ENCODE results near the gene ATP23. TPM values are rescaled to one million over a fixed set of nuclear protein-coding genes. Genes with fewer than 3 reads are reported as not detected.

The ATP23 gene
- total and polyA plus RNA-seq, 10 of the 15 experiments (the other 5 are each of a cell fraction or from before 2014, with no cell fraction given) = 1.6 to 28.1 (median 15.1) TPM

DNA sequence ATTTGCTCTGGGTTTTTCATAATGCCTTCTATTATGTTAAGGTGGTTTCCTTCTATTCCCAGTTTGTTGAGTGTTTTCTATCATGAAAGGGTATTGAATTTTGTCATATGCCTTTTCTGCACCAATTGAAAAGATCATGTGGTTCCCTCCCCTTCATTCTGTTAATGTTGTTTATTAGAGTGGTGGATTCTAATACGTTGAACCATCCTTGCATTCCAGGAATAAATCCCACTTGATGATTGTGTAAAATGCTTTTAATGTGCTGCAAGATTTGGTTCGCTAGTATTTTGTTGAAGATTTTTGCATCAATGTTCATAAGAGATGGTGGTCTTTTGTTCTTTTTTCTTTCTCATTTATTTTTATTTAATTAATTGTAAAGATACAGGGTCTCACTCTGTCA, 55.2 kb downstream of the ATP23 start:
- WGBS (ENCODE audit: insufficient coverage, insufficient replicate concordance, low lambda C conversion rate, missing lambda C conversion rate) = 0% methylated on average over 2 of the region's 2 CpGs
- intact Hi-C loops (cut with micrococcal nuclease; ENCODE audit: unreplicated experiment) = no loop called here
- TF ChIP-seq NR2C2 (IDR thresholded peaks at IDR 0.05; ENCODE audit: borderline replicate concordance, control insufficient read depth, insufficient read length, low read depth) = no peak
- no peak for TF ChIP-seq MXI1 (IDR thresholded peaks at IDR 0.05; ENCODE audit: low read depth, low read length)
- TF ChIP-seq, protein P1, sequence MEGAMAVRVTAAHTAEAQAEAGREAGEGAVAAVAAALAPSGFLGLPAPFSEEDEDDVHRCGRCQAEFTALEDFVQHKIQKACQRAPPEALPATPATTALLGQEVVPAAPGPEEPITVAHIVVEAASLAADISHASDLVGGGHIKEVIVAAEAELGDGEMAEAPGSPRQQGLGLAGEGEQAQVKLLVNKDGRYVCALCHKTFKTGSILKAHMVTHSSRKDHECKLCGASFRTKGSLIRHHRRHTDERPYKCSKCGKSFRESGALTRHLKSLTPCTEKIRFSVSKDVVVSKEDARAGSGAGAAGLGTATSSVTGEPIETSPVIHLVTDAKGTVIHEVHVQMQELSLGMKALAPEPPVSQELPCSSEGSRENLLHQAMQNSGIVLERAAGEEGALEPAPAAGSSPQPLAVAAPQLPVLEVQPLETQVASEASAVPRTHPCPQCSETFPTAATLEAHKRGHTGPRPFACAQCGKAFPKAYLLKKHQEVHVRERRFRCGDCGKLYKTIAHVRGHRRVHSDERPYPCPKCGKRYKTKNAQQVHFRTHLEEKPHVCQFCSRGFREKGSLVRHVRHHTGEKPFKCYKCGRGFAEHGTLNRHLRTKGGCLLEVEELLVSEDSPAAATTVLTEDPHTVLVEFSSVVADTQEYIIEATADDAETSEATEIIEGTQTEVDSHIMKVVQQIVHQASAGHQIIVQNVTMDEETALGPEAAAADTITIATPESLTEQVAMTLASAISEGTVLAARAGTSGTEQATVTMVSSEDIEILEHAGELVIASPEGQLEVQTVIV (IDR thresholded peaks at IDR 0.05; ENCODE audit: borderline replicate concordance, partially characterized antibody) = no peak
- TF ChIP-seq PRDM15 (CRISPR knock-in tag; IDR thresholded peaks at IDR 0.05) = no peak
- no peak for TF ChIP-seq SUZ12 (IDR thresholded peaks at IDR 0.05; ENCODE audit: unreplicated experiment)
- no peak for TF ChIP-seq PAX8 (IDR thresholded peaks at IDR 0.05)
- TF ChIP-seq POLR2AphosphoS2 (IDR thresholded peaks at IDR 0.05; ENCODE audit: low read depth, low read length) = no peak
- TF ChIP-seq, protein P2, sequence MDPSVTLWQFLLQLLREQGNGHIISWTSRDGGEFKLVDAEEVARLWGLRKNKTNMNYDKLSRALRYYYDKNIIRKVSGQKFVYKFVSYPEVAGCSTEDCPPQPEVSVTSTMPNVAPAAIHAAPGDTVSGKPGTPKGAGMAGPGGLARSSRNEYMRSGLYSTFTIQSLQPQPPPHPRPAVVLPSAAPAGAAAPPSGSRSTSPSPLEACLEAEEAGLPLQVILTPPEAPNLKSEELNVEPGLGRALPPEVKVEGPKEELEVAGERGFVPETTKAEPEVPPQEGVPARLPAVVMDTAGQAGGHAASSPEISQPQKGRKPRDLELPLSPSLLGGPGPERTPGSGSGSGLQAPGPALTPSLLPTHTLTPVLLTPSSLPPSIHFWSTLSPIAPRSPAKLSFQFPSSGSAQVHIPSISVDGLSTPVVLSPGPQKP (IDR thresholded peaks at IDR 0.05; ENCODE audit: low read depth, low read length) = no peak
- no peak for TF ChIP-seq ZNF592 (IDR thresholded peaks at IDR 0.05)
- TF ChIP-seq CREM (IDR thresholded peaks at IDR 0.05; ENCODE audit: low read depth) = no peak
- no peak for TF ChIP-seq CEBPB (IDR thresholded peaks at IDR 0.05; ENCODE audit: borderline replicate concordance in 1 of 2, low read depth in 2 of 2, low read length in 2 of 2)
- no peak for TF ChIP-seq YY1 (IDR thresholded peaks at IDR 0.05; ENCODE audit: low read depth, low read length)
- TF ChIP-seq BACH1 (IDR thresholded peaks at IDR 0.05; ENCODE audit: borderline replicate concordance) = no peak
- TF ChIP-seq SREBF2 (IDR thresholded peaks at IDR 0.05; ENCODE audit: low read length) = no peak

More for the DNA sequence above, 55.2 kb downstream of the ATP23 start:
- Histone ChIP-seq H3K9me3 (replicated peaks; ENCODE audit: control insufficient read depth, insufficient read depth, low read length) (no peaks in the 10 kb centered on the region; the same call in 2 of the 3 replicates), H3K79me2 (ENCODE audit: control insufficient read depth, insufficient read depth, low read length) (no peaks in the 10 kb centered on the region), H4K20me1 (ENCODE audit: control insufficient read depth, insufficient read depth) (no peaks in the 10 kb centered on the region), H3K27ac (ENCODE audit: control insufficient read depth, insufficient read depth) (no peak overlapping the region), H3K27me3 (replicated peaks in 1 of 2; ENCODE audit: control insufficient read depth in 2 of 2, insufficient read depth in 2 of 2, low read length in 1 of 2) (no peaks in the 10 kb centered on the region), H3K36me3 (ENCODE audit: control insufficient read depth in 2 of 2, insufficient read depth in 2 of 2, low read length in 1 of 2) (no peaks in the 10 kb centered on the region), H3K9ac (ENCODE audit: control insufficient read depth, insufficient read depth, low read length) (no peak overlapping the region), H2AFZ (ENCODE audit: control insufficient read depth, low read depth, low read length) (no peak overlapping the region), H3K4me2 (ENCODE audit: control insufficient read depth, insufficient read depth) (no peak overlapping the region), H3K4me3 (no peak overlapping the region), H3K4me1 (ENCODE audit: control insufficient read depth, insufficient read depth, low read length) (no peaks in the 10 kb centered on the region)
- ChIA-PET POLR2A (no interaction called here), RAD21 (ENCODE audit: unreplicated experiment) (no interaction called here), SMC1A (ENCODE audit: uncharacterized antibody, unreplicated experiment) (no interaction called here), CTCF (no interaction called here)
- FAIRE-seq (no peak), DNase-seq (ENCODE audit: low read depth, low spot score) (no peak), ATAC-seq (no peak)
- BruUV-seq (replicated peaks) = no TSS peak
- in situ Hi-C loops (cut with MboI) = no loop called here
